H9 (cell line): ENCODE results near the gene UNC5C. TPM values are rescaled to one million over a fixed set of nuclear protein-coding genes. Genes with fewer than 3 reads are reported as not detected.

Experiments
- DNase-seq: peaks from one replicate; pipeline ENCODE4 v3.0.0-alpha.2; 2017
- H2AFZ ChIP-seq: one replicate; pipeline ENCODE4 v1.6.1; 2013; ENCODE audit warnings: mild to moderate bottlenecking, low read length, control low read depth, moderate library complexity
- H2AK5ac ChIP-seq: 2 replicates; pipeline ENCODE4 v1.6.1; 2013; ENCODE audit warnings: low read length, control low read depth, mixed read lengths; ENCODE audit not compliant: insufficient read length
- H2BK120ac ChIP-seq: one replicate; pipeline ENCODE4 v1.6.1; 2013; ENCODE audit warnings: low read depth, mild to moderate bottlenecking, low read length, control low read depth, inconsistent platforms; ENCODE audit not compliant: poor library complexity, severe bottlenecking
- H2BK12ac ChIP-seq: 2 replicates; pipeline ENCODE4 v1.6.1; 2013; ENCODE audit warnings: low read length, control low read depth, mixed read lengths, low read depth; ENCODE audit not compliant: insufficient read length
- H2BK15ac ChIP-seq: 2 replicates; pipeline ENCODE4 v1.6.1; 2013; ENCODE audit warnings: low read depth, low read length, control low read depth
- H2BK20ac ChIP-seq: one replicate; pipeline ENCODE4 v1.6.1; 2013; ENCODE audit warnings: low read depth, mild to moderate bottlenecking, low read length, control low read depth, inconsistent platforms; ENCODE audit not compliant: poor library complexity, severe bottlenecking
- H2BK5ac ChIP-seq: 2 replicates; pipeline ENCODE4 v1.6.1; 2013; ENCODE audit warnings: low read length, control low read depth, mixed read lengths; ENCODE audit not compliant: insufficient read length
- H3K14ac ChIP-seq: 2 replicates; pipeline ENCODE4 v1.6.1; 2013; ENCODE audit warnings: low read length, control low read depth; ENCODE audit not compliant: insufficient read depth
- H3K18ac ChIP-seq: 2 replicates; pipeline ENCODE4 v1.6.1; 2013; ENCODE audit warnings: low read depth, mild to moderate bottlenecking, mixed read lengths, low read length, control low read depth; ENCODE audit not compliant: insufficient read length
- H3K23ac ChIP-seq: 2 replicates; pipeline ENCODE4 v1.6.1; 2013; ENCODE audit warnings: low read length, control low read depth, mixed read lengths, low read depth; ENCODE audit not compliant: insufficient read length
- H3K23me2 ChIP-seq: 2 replicates; pipeline ENCODE4 v1.6.1; 2013; ENCODE audit warnings: low read depth, mild to moderate bottlenecking, mixed read lengths, low read length, control low read depth; ENCODE audit not compliant: insufficient read length, poor library complexity, severe bottlenecking
- H3K27ac ChIP-seq: 2 replicates; pipeline ENCODE4 v1.5.1; 2013; ENCODE audit warnings: low read length, control low read depth, mixed read lengths, low read depth; ENCODE audit not compliant: insufficient read length
- H3K27me3 ChIP-seq: 2 replicates; pipeline ENCODE4 v1.6.1; 2013; ENCODE audit warnings: low read length, control low read depth, inconsistent platforms; ENCODE audit not compliant: insufficient read depth
- H3K4ac ChIP-seq: 2 replicates; pipeline ENCODE4 v1.6.1; 2013; ENCODE audit warnings: low read depth, mild to moderate bottlenecking, control low read depth, inconsistent platforms, low read length, moderate library complexity
- H3K4me1 ChIP-seq: 2 replicates; pipeline ENCODE4 v1.6.1; 2013; ENCODE audit warnings: low read length, control low read depth, inconsistent platforms; ENCODE audit not compliant: insufficient read depth
- H3K4me2 ChIP-seq: 2 replicates; pipeline ENCODE4 v1.6.1; 2013; ENCODE audit warnings: low read length, control low read depth, mixed read lengths; ENCODE audit not compliant: insufficient read length, insufficient read depth
- H3K56ac ChIP-seq: 2 replicates; pipeline ENCODE4 v1.6.1; 2013; ENCODE audit warnings: low read depth, mild to moderate bottlenecking, mixed read lengths, low read length, control low read depth; ENCODE audit not compliant: insufficient read length
- H3K79me1 ChIP-seq: 2 replicates; pipeline ENCODE4 v1.6.1; 2013; ENCODE audit warnings: low read depth, mild to moderate bottlenecking, moderate library complexity, low read length, control low read depth, inconsistent platforms; ENCODE audit not compliant: insufficient read depth, poor library complexity, severe bottlenecking
- H3K79me2 ChIP-seq: 2 replicates; pipeline ENCODE4 v1.6.1; 2013; ENCODE audit warnings: low read length, control low read depth, inconsistent platforms; ENCODE audit not compliant: insufficient read depth
- H3K9ac ChIP-seq: 2 replicates; pipeline ENCODE4 v1.6.1; 2013; ENCODE audit warnings: low read length, control low read depth, mixed read lengths; ENCODE audit not compliant: insufficient read length; ENCODE audit errors: extremely low read depth
- H3K9me3 ChIP-seq: one replicate; pipeline ENCODE4 v1.6.1; 2013; ENCODE audit warnings: low read depth, low read length, inconsistent platforms; ENCODE audit not compliant: control insufficient read depth
- H3T11ph ChIP-seq: one replicate; pipeline ENCODE4 v1.6.1; 2013; ENCODE audit warnings: mild to moderate bottlenecking, low read length, control low read depth, inconsistent platforms
- H4K20me1 ChIP-seq: one replicate; pipeline ENCODE4 v1.6.1; 2013; ENCODE audit not compliant: control insufficient read depth, insufficient read length, insufficient read depth
- H4K5ac ChIP-seq: 2 replicates; pipeline ENCODE4 v1.6.1; 2013; ENCODE audit warnings: low read depth, mild to moderate bottlenecking, mixed read lengths, low read length, control low read depth; ENCODE audit not compliant: insufficient read length
- H4K8ac ChIP-seq: replicated peaks from 2 replicates; pipeline ENCODE4 v1.6.1; 2013; ENCODE audit warnings: low read length, control low read depth, mixed read lengths, low read depth; ENCODE audit not compliant: insufficient read length
- H4K91ac ChIP-seq: 2 replicates; pipeline ENCODE4 v1.6.1; 2013; ENCODE audit warnings: low read depth, mild to moderate bottlenecking, moderate library complexity, mixed read lengths, low read length, control low read depth; ENCODE audit not compliant: insufficient read length
- H3K27ac Mint-ChIP-seq, 3 experiments: 2 replicates in 2 of 3; 3 replicates in 1 of 3; pipeline ENCODE4 v1.8.0; 2020 to 2021; ENCODE audit warnings: mixed read lengths in 3 of 3, mild to moderate bottlenecking in 1 of 3, moderate library complexity in 1 of 3
- H3K27me3 Mint-ChIP-seq: 2 replicates; pipeline ENCODE4 v1.8.0; 2021; ENCODE audit warnings: low read depth, mild to moderate bottlenecking, moderate library complexity, mixed read lengths
- H3K36me3 Mint-ChIP-seq, 3 experiments: 2 replicates in 2 of 3; 3 replicates in 1 of 3; pipeline ENCODE4 v1.8.0; 2020 to 2021; ENCODE audit warnings: low read depth in 3 of 3, mixed read lengths in 3 of 3; ENCODE audit not compliant: insufficient read depth in 1 of 3
- H3K4me1 Mint-ChIP-seq, 2 experiments: 2 replicates each; pipeline ENCODE4 v1.8.0; 2020; ENCODE audit warnings: mixed read lengths in 2 of 2
- H3K4me3 Mint-ChIP-seq, 2 experiments: 2 replicates in 1 of 2; 3 replicates in 1 of 2; pipeline ENCODE4 v1.8.0; 2020 to 2021; ENCODE audit warnings: mild to moderate bottlenecking in 2 of 2, mixed read lengths in 2 of 2, moderate library complexity in 1 of 2
- H3K9me3 Mint-ChIP-seq, 2 experiments: 2 replicates in 1 of 2; 3 replicates in 1 of 2; pipeline ENCODE4 v1.8.0; 2020; ENCODE audit warnings: mild to moderate bottlenecking in 2 of 2, mixed read lengths in 2 of 2, moderate library complexity in 1 of 2
- WGBS: extraction: QIAGEN DNeasy Blood & Tissue Kit; methylation state at CpG from one replicate; pipeline ENCODE4 v1.1.7; 2013; ENCODE audit warnings: missing lambda C conversion rate, low lambda C conversion rate, mixed read lengths; ENCODE audit not compliant: insufficient read length; ENCODE audit errors: extremely low coverage; 5-methylcytosine and 5-hydroxymethylcytosine counted together
- total RNA-seq: library from RNA; stranded (reverse); gene quantifications from 2 replicates; pipeline ENCODE4 v1.2.1, GENCODE V29; 2021
- TF ChIP-seq, protein P1 (sequence below): fragments of 200-600 bp; sonication (generic); conservative IDR thresholded peaks from 3 replicates; pipeline ENCODE4 v1.8.0; 2021; ENCODE audit warnings: antibody characterized with exemption, mild to moderate bottlenecking

The UNC5C gene
- total RNA-seq, 1 experiment from 2014 or later: not detected

DNA sequence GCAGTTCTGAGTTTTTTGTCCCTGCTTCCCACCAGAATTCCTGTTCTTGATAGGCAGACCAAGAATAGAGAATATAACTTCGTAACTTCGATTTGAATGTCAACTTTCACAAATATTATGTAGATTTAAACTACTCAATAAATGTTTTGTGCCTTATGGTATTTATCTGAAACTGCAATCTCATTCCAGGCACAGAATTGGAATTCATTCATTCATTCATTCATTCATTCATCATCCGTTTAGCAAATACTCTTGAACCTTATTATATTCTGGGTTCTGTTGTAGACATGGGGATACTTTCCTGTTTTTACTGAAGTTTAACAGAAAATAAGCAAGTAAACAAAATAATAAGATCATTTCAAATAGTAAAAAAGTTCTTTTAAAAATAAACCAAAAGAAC, 324.4 kb downstream of the UNC5C start:
- TF ChIP-seq, protein P1, sequence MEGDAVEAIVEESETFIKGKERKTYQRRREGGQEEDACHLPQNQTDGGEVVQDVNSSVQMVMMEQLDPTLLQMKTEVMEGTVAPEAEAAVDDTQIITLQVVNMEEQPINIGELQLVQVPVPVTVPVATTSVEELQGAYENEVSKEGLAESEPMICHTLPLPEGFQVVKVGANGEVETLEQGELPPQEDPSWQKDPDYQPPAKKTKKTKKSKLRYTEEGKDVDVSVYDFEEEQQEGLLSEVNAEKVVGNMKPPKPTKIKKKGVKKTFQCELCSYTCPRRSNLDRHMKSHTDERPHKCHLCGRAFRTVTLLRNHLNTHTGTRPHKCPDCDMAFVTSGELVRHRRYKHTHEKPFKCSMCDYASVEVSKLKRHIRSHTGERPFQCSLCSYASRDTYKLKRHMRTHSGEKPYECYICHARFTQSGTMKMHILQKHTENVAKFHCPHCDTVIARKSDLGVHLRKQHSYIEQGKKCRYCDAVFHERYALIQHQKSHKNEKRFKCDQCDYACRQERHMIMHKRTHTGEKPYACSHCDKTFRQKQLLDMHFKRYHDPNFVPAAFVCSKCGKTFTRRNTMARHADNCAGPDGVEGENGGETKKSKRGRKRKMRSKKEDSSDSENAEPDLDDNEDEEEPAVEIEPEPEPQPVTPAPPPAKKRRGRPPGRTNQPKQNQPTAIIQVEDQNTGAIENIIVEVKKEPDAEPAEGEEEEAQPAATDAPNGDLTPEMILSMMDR: no peak
- H3K4me3 Mint-ChIP-seq: no peak overlapping the region
- Histone ChIP-seq H3K9ac (no peak overlapping the region), H2AFZ (no peak overlapping the region), H4K8ac (no peak overlapping the region), H2BK5ac (no peak overlapping the region), H3K23me2 (no peaks in the 10 kb centered on the region), H3K4ac (no peak overlapping the region), H3K14ac (no peak overlapping the region), H4K91ac (no peak overlapping the region), H2BK20ac (no peak overlapping the region), H3K18ac (no peak overlapping the region), H2BK12ac (no peak overlapping the region), H3K79me1 (no peaks in the 10 kb centered on the region), H3T11ph (no peak overlapping the region), H3K56ac (no peak overlapping the region), H4K5ac (no peak overlapping the region), H4K20me1 (no peaks in the 10 kb centered on the region), H3K4me2 (no peak overlapping the region), H2BK120ac (no peak overlapping the region), H3K27me3 (no peaks in the 10 kb centered on the region), H3K9me3 (no peaks in the 10 kb centered on the region), H3K79me2 (no peaks in the 10 kb centered on the region), H3K23ac (no peak overlapping the region), H3K27ac (no peak overlapping the region), H2BK15ac (no peak overlapping the region), H3K4me1 (no peaks in the 10 kb centered on the region), H2AK5ac (no peak overlapping the region)
- H3K4me1 Mint-ChIP-seq: no peaks in the 10 kb centered on the region
- no peaks in the 10 kb centered on the region for H3K36me3 Mint-ChIP-seq
- no CpG with 5 or more reads among the region's 3 CpGs for WGBS
- no peak for DNase-seq
- H3K27me3 Mint-ChIP-seq: no peaks in the 10 kb centered on the region
- no peak overlapping the region for H3K27ac Mint-ChIP-seq
- no peaks in the 10 kb centered on the region for H3K9me3 Mint-ChIP-seq
